CD14-positive monocyte (primary cell): ENCODE data around the gene TSSK2. TPM values are rescaled to one million over a fixed set of nuclear protein-coding genes. Genes with fewer than 3 reads are reported as not detected.

Experiments used
- DNase-seq, 3 donors: peaks; one replicate each; pipeline ENCODE4 v3.0.0-alpha.2; 2011 to 2022
- H2AFZ ChIP-seq: 2 replicates; pipeline ENCODE4 v1.6.0; 2012; ENCODE audit warnings: mild to moderate bottlenecking, low read depth, low read length, inconsistent platforms; ENCODE audit not compliant: insufficient read depth, poor library complexity, severe bottlenecking
- H3K27ac ChIP-seq, 2 donors: 1 replicate in 1 of 2; 2 replicates in 1 of 2; pipeline ENCODE4 v1.5.1; 2012 to 2013; ENCODE audit warnings: low read length in 2 of 2, control low read depth in 1 of 2, inconsistent platforms in 1 of 2, low read depth in 1 of 2, mild to moderate bottlenecking in 1 of 2
- H3K27me3 ChIP-seq, 2 donors: one replicate each; pipeline versions ENCODE4 v1.6.0 to v1.6.1; 2011 to 2013; ENCODE audit warnings: low read length in 2 of 2; ENCODE audit not compliant: control insufficient read depth in 2 of 2, insufficient read depth in 2 of 2
- H3K36me3 ChIP-seq, 2 donors: replicated peaks in 1 of 2; 1 replicate in 1 of 2; 2 replicates in 1 of 2; pipeline versions ENCODE4 v1.5.1 to v1.6.1; 2012 to 2013; ENCODE audit warnings: low read length in 2 of 2, control low read depth in 1 of 2, inconsistent platforms in 1 of 2, mild to moderate bottlenecking in 1 of 2; ENCODE audit not compliant: insufficient read depth in 2 of 2, control insufficient read depth in 1 of 2
- H3K4me1 ChIP-seq, 2 donors: 1 replicate in 1 of 2; 2 replicates in 1 of 2; pipeline versions ENCODE4 v1.5.1 to v1.6.1; 2012 to 2013; ENCODE audit warnings: low read length in 2 of 2, control low read depth in 1 of 2, inconsistent platforms in 1 of 2, mild to moderate bottlenecking in 1 of 2, moderate library complexity in 1 of 2; ENCODE audit not compliant: insufficient read depth in 2 of 2, control insufficient read depth in 1 of 2
- H3K4me2 ChIP-seq: replicated peaks from 2 replicates; pipeline ENCODE3; 2012; ENCODE audit warnings: low read length, moderate library complexity, mild to moderate bottlenecking; ENCODE audit not compliant: poor library complexity, severe bottlenecking; ENCODE audit errors: extremely low read depth
- H3K4me3 ChIP-seq, 3 experiments: fragments of 200-600 bp in 1 of 3; sonication (generic) in 1 of 3; replicated peaks in 1 of 3; 1 replicate in 2 of 3; 2 replicates in 1 of 3; pipeline ENCODE4 v1.5.1; 2011 to 2013; ENCODE audit warnings: low read length in 3 of 3, mild to moderate bottlenecking in 3 of 3, control low read depth in 2 of 3, low read depth in 2 of 3, inconsistent platforms in 1 of 3, moderate library complexity in 1 of 3
- H3K79me2 ChIP-seq: 2 replicates; pipeline ENCODE4 v1.6.0; 2012; ENCODE audit warnings: mild to moderate bottlenecking, control low read depth, inconsistent platforms, low read length, moderate library complexity; ENCODE audit not compliant: insufficient read depth
- H3K9ac ChIP-seq: 2 replicates; pipeline ENCODE4 v1.6.0; 2017; ENCODE audit warnings: low read length, mild to moderate bottlenecking; ENCODE audit not compliant: insufficient read depth, poor library complexity, severe bottlenecking
- H3K9me3 ChIP-seq, 2 donors: replicated peaks in 1 of 2; 1 replicate in 1 of 2; 2 replicates in 1 of 2; pipeline versions ENCODE4 v1.5.1 to v1.6.1; 2012 to 2013; ENCODE audit warnings: low read length in 2 of 2, control low read depth in 1 of 2; ENCODE audit not compliant: control insufficient read depth in 1 of 2, insufficient read depth in 1 of 2
- H4K20me1 ChIP-seq: 2 replicates; pipeline ENCODE4 v1.6.0; 2012; ENCODE audit warnings: mild to moderate bottlenecking, low read length, control low read depth, moderate library complexity; ENCODE audit not compliant: insufficient read depth
- H3K27ac Mint-ChIP-seq, 7 donors: one replicate each; pipeline ENCODE4 v1.8.0; 2020; ENCODE audit warnings: mild to moderate bottlenecking in 7 of 7, mixed read lengths in 7 of 7, moderate library complexity in 6 of 7, inconsistent platforms in 2 of 7
- H3K27me3 Mint-ChIP-seq, 3 donors: one replicate each; pipeline ENCODE4 v1.8.0; 2021 to 2022; ENCODE audit warnings: low read depth in 3 of 3, mild to moderate bottlenecking in 3 of 3, mixed read lengths in 3 of 3, moderate library complexity in 3 of 3, inconsistent platforms in 1 of 3
- H3K36me3 Mint-ChIP-seq, 2 donors: one replicate each; pipeline ENCODE4 v1.8.0; 2020; ENCODE audit warnings: mixed read lengths in 2 of 2, inconsistent platforms in 1 of 2, mild to moderate bottlenecking in 1 of 2
- H3K4me1 Mint-ChIP-seq: one replicate; pipeline ENCODE4 v1.8.0; 2020; ENCODE audit warnings: mild to moderate bottlenecking, mixed read lengths
- H3K4me3 Mint-ChIP-seq, 2 donors: one replicate each; pipeline ENCODE4 v1.8.0; 2020; ENCODE audit warnings: mild to moderate bottlenecking in 2 of 2, mixed read lengths in 2 of 2, moderate library complexity in 1 of 2
- H3K9me3 Mint-ChIP-seq, 7 donors: one replicate each; pipeline ENCODE4 v1.8.0; 2020 to 2022; ENCODE audit warnings: mixed read lengths in 7 of 7, mild to moderate bottlenecking in 6 of 7, moderate library complexity in 6 of 7, inconsistent platforms in 2 of 7
- WGBS: methylation state at CpG from one replicate; pipeline ENCODE4 v1.1.5; 2013; ENCODE audit warnings: missing lambda C conversion rate; ENCODE audit not compliant: insufficient coverage; 5-methylcytosine and 5-hydroxymethylcytosine counted together
- intact Hi-C, 2 donors: fragments of 100-400 bp; cut with micrococcal nuclease; formaldehyde crosslinking; loops; one replicate each; pipeline versions ENCODE4 v1.15.0 to v1.15.1; 2023
- polyA minus RNA-seq: library from RNA; depleted of rRNA, polyadenylated mRNA; stranded (reverse); fragments of >200 nt; gene quantifications from 2 replicates; pipeline ENCODE4 v1.2.3, GENCODE V29; 2012
- polyA plus RNA-seq, 3 donors: library from polyadenylated mRNA; depleted of rRNA in 1 of 3; unstranded in 2 of 3; stranded (reverse) in 1 of 3; fragments of 300-500 nt in 2 of 3; fragments of >200 nt in 1 of 3; fragmentation: Illumina TruSeq in 2 of 3; gene quantifications; 1 replicate in 2 of 3; 2 replicates in 1 of 3; pipeline ENCODE4 v1.2.3, GENCODE V29; 2012 to 2021
- total RNA-seq, 12 experiments: library from RNA in 1 of 12; stranded (reverse) in 1 of 12; fragments of 120-200 nt in 1 of 12; gene quantifications; one replicate each; pipeline ENCODE4 v1.2.4 and lab custom pipeline; 2013 to 2026; ENCODE audit warnings: mixed read lengths in 6 of 12, inconsistent platforms in 1 of 12
- TF ChIP-seq, protein P1 (sequence below): fragments of 200-600 bp; IDR thresholded peaks from one replicate; pipeline ENCODE4 v1.8.0; 2022; ENCODE audit warnings: antibody characterized with exemption, mild to moderate bottlenecking

Gene TSSK2
- total RNA-seq (2013) = not detected
- polyA plus RNA-seq (under 1 TPM in 1 of 3 donors, not detected in 2; 0.04 TPM), polyA minus RNA-seq (0.14 and 0.16 TPM in 2 replicates), total RNA-seq (lab: John Stamatoyannopoulos, UW) (0 to 0.15 (median 0) reads per million in 11 experiments)

DNA sequence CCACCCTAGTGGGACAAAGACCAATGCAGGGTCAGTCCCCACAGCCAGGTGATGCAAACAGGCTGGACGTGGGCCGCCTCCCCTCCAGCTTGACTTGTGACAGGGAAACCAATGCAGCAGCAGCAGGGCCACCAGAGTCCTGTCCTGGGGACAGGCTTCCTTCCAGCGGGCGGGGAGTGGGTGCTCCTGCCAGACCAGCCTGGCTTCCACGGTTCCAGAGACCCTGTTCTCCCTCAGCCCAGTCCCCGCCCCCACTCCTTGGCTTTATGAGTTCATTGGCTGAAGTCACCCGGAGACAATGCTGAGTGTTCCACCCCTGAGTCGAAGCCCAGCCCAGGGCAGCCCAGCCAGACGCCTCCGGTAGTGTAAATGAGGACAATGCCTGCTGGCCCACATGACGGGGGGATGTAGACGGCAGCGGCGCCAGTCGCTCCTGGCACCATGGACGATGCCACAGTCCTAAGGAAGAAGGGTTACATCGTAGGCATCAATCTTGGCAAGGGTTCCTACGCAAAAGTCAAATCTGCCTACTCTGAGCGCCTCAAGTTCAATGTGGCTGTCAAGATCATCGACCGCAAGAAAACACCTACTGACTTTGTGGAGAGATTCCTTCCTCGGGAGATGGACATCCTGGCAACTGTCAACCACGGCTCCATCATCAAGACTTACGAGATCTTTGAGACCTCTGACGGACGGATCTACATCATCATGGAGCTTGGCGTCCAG, at the start of gene TSSK2:
TSSK2 (plus strand) TSS at position 350 of the 726 bp plus-strand sequence; CDS start at position 442, 92 bp downstream.
- Mint-ChIP-seq H3K27me3 (peaks cover 0 to 3% (median 2%) of the 10 kb centered on the region in 3 donors), H3K9me3 (no peaks in the 10 kb centered on the region), H3K4me1 (peaks cover 1% of the 10 kb centered on the region), H3K4me3 (no peak within 1 kb of the TSS), H3K27ac (peak within 1 kb of the TSS in 2 of 7 donors; percentile 0 to 39), H3K36me3 (peaks cover 43 to 50% of the 10 kb centered on the region in 2 donors)
- Histone ChIP-seq H4K20me1 (no peaks in the 10 kb centered on the region), H3K36me3 (peaks cover 46 to 53% of the 10 kb centered on the region in 2 donors), H3K4me3 (no peak within 1 kb of the TSS), H2AFZ (no peak within 1 kb of the TSS), H3K9ac (no peak within 1 kb of the TSS), H3K4me2 (no peak within 1 kb of the TSS), H3K27me3 (no peaks in the 10 kb centered on the region), H3K9me3 (no peaks in the 10 kb centered on the region), H3K4me1 (no peaks in the 10 kb centered on the region), H3K79me2 (no peaks in the 10 kb centered on the region), H3K27ac (no peak within 1 kb of the TSS)
- intact Hi-C loops = no loop called here
- DNase-seq = no peak
- WGBS = 95% methylated on average over 27 of the region's 27 CpGs
- TF ChIP-seq, protein P1, sequence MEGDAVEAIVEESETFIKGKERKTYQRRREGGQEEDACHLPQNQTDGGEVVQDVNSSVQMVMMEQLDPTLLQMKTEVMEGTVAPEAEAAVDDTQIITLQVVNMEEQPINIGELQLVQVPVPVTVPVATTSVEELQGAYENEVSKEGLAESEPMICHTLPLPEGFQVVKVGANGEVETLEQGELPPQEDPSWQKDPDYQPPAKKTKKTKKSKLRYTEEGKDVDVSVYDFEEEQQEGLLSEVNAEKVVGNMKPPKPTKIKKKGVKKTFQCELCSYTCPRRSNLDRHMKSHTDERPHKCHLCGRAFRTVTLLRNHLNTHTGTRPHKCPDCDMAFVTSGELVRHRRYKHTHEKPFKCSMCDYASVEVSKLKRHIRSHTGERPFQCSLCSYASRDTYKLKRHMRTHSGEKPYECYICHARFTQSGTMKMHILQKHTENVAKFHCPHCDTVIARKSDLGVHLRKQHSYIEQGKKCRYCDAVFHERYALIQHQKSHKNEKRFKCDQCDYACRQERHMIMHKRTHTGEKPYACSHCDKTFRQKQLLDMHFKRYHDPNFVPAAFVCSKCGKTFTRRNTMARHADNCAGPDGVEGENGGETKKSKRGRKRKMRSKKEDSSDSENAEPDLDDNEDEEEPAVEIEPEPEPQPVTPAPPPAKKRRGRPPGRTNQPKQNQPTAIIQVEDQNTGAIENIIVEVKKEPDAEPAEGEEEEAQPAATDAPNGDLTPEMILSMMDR = no peak

DNA sequence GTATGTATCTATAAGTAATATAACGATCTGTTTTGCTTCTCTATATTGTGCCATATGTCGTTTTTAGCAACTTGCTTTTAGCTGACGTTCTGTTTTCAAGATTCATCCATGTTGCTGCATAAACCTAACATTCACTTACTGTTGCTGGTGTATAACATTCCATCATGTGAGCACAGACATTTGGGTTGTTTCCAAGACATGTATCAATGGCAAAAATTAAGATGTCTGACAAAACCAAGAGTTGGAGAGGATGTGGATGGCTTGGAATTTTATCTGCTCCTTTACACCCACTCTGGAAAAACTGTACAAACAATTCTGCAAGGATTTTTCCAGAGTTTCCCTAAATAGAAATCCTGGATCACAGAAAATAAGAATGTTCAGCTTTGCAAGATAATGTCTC, 49.8 kb upstream of the TSSK2 start:
- no CpG with 5 or more reads among the region's 3 CpGs for WGBS

More for the DNA sequence above, 49.8 kb upstream of the TSSK2 start:
- no peak overlapping the region for H3K4me2 ChIP-seq
- intact Hi-C loops = no loop called here
- H3K4me3 ChIP-seq = no peak overlapping the region
- H4K20me1 ChIP-seq = peaks cover 22% of the 10 kb centered on the region
- H3K36me3 ChIP-seq = peaks cover 29 to 60% of the 10 kb centered on the region in 2 donors
- Mint-ChIP-seq H3K4me3 (no peak overlapping the region), H3K9me3 (no peaks in the 10 kb centered on the region), H3K36me3 (peaks cover 42 to 62% of the 10 kb centered on the region in 2 donors), H3K4me1 (peaks cover 22% of the 10 kb centered on the region), H3K27ac (peak overlapping the region in 2 of 7 donors; percentile 1 to 16), H3K27me3 (no peaks in the 10 kb centered on the region)
- no peak overlapping the region for H3K27ac ChIP-seq
- H2AFZ ChIP-seq = no peak overlapping the region
- no peak for DNase-seq
- TF ChIP-seq, protein P1 = no peak
- H3K79me2 ChIP-seq = peaks cover 55% of the 10 kb centered on the region
- no peaks in the 10 kb centered on the region for H3K27me3 ChIP-seq
- H3K4me1 ChIP-seq = peaks cover 18 to 20% of the 10 kb centered on the region in 2 donors
- no peak overlapping the region for H3K9ac ChIP-seq
- no peaks in the 10 kb centered on the region for H3K9me3 ChIP-seq
